K562 (cell line): ENCODE results near the gene TMIGD2. TPM values are rescaled to one million over a fixed set of nuclear protein-coding genes. Genes with fewer than 3 reads are reported as not detected.

Experiments used
- ATAC-seq: fragments of 200-7000 bp; cut with Tn5 transposase; 3 replicates; pipeline ENCODE4 v1.9.1; 2020; ENCODE audit warnings: moderate library complexity
- Bru-seq: library from RNA; stranded (reverse); fragments of 400-500 nt; gene quantifications from one replicate; lab custom pipeline; 2021; lab: Mats Ljungman, UMichigan
- BruChase-seq, 2 experiments: library from RNA; stranded (reverse); fragments of 400-500 nt; gene quantifications; one replicate each; lab custom pipeline; 2021; lab: Mats Ljungman, UMichigan
- BruUV-seq: library from RNA; stranded (reverse); fragments of 400-500 nt; replicated peaks from 2 replicates; lab custom pipeline; 2021; lab: Mats Ljungman, UMichigan
- CTCF ChIA-PET: fragments of 300-600 bp; formaldehyde crosslinking; extraction: SDS; loops from one replicate; lab custom pipeline; 2021; ENCODE audit warnings: low intra/inter-chr PET ratio; lab: Yijun Ruan, JAX
- POLR2A ChIA-PET: fragments of 300-600, 350-650 bp; sonication (Branson Sonifier 250); formaldehyde crosslinking; extraction: SDS; loops from one replicate; lab custom pipeline; 2021; ENCODE audit warnings: antibody characterized with exemption, inconsistent platforms; lab: Yijun Ruan, JAX
- DNase-seq, 4 experiments: peaks; one replicate each; pipeline versions ENCODE4 v3.0.0 to v3.0.0-alpha.2; 2011 to 2018; ENCODE audit warnings: low spot score in 3 of 4, mixed read lengths in 3 of 4; ENCODE audit errors: extremely low read depth in 1 of 4
- FAIRE-seq: peaks from 2 replicates; lab custom pipeline; 2011; peaks lifted over from hg19 to GRCh38; lab: Jason Lieb, UNC
- H2AFZ ChIP-seq: 2 replicates; pipeline ENCODE4 v1.6.0; 2011; ENCODE audit warnings: low read depth, low read length, control low read depth, inconsistent platforms
- H3K27ac ChIP-seq: fragments of 200-600 bp; 3 replicates; pipeline ENCODE4 v1.8.0; 2011; ENCODE audit warnings: low read depth, mild to moderate bottlenecking, control low read depth, inconsistent platforms, low read length, moderate library complexity, mixed read lengths; ENCODE audit errors: extremely low read depth
- H3K27me3 ChIP-seq, 2 experiments: fragments of 300-600 bp in 1 of 2; 2 replicates in 1 of 2; 3 replicates in 1 of 2; pipeline versions ENCODE4 v1.6.0 to v1.8.0; 2011; ENCODE audit warnings: inconsistent platforms in 2 of 2, low read length in 2 of 2, mild to moderate bottlenecking in 1 of 2, mixed read lengths in 1 of 2, moderate library complexity in 1 of 2; ENCODE audit not compliant: control insufficient read depth in 2 of 2, insufficient read depth in 2 of 2
- H3K36me3 ChIP-seq: fragments of 300-600 bp; 3 replicates; pipeline ENCODE4 v1.8.0; 2011; ENCODE audit warnings: mild to moderate bottlenecking, low read length, inconsistent platforms; ENCODE audit not compliant: control insufficient read depth, insufficient read depth
- H3K4me1 ChIP-seq, 2 experiments: fragments of 200-600 bp in 1 of 2; replicated peaks in 1 of 2; 2 replicates in 1 of 2; 3 replicates in 1 of 2; pipeline versions ENCODE4 v1.5.1 to v1.8.0; 2011; ENCODE audit warnings: inconsistent platforms in 2 of 2, low read length in 2 of 2, mild to moderate bottlenecking in 1 of 2, mixed read lengths in 1 of 2, moderate library complexity in 1 of 2; ENCODE audit not compliant: control insufficient read depth in 2 of 2, insufficient read depth in 2 of 2
- H3K4me2 ChIP-seq: 2 replicates; pipeline ENCODE4 v1.6.1; 2011; ENCODE audit warnings: low read length, control low read depth, inconsistent platforms, mixed read lengths; ENCODE audit not compliant: insufficient read depth
- H3K4me3 ChIP-seq: fragments of 200-600 bp; sonication (generic), shearing (Covaris generic); 2 replicates; pipeline ENCODE4 v1.5.1; 2016; ENCODE audit warnings: control low read depth, inconsistent platforms
- H3K79me2 ChIP-seq: fragments of 200-600 bp; 3 replicates; pipeline ENCODE4 v1.8.0; 2011; ENCODE audit warnings: low read length, inconsistent platforms; ENCODE audit not compliant: control insufficient read depth, insufficient read depth
- H3K9ac ChIP-seq, 2 experiments: 2 replicates each; pipeline versions ENCODE4 v1.6.0 to v1.6.1; 2011; ENCODE audit warnings: low read depth in 2 of 2, low read length in 2 of 2, control low read depth in 1 of 2, inconsistent platforms in 1 of 2, mild to moderate bottlenecking in 1 of 2, mixed read lengths in 1 of 2; ENCODE audit not compliant: insufficient read depth in 1 of 2
- H3K9me1 ChIP-seq: one replicate; pipeline ENCODE4 v1.6.0; 2011; ENCODE audit warnings: inconsistent platforms, mild to moderate bottlenecking, low read length, moderate library complexity; ENCODE audit not compliant: control insufficient read depth, insufficient read depth
- H3K9me3 ChIP-seq: replicated peaks from 2 replicates; pipeline ENCODE4 v1.5.1; 2011; ENCODE audit warnings: low read depth, low read length, inconsistent platforms; ENCODE audit not compliant: control insufficient read depth, insufficient read depth
- H4K20me1 ChIP-seq: replicated peaks from 2 replicates; pipeline ENCODE4 v1.6.1; 2011; ENCODE audit warnings: low read length, inconsistent platforms, mixed read lengths; ENCODE audit not compliant: control insufficient read depth, insufficient read depth
- BCOR ChIP-seq: fragments of 450-650 bp; IDR thresholded peaks from 2 replicates; pipeline ENCODE4 v1.6.1; 2016
- WGBS: fragments of 100-300 bp; shearing (Covaris generic); methylation state at CpG from one replicate; pipeline ENCODE4 v1.1.6; 2016; ENCODE audit warnings: low coverage, mixed read lengths; ENCODE audit not compliant: insufficient coverage; ENCODE audit errors: missing lambda C conversion rate; 5-methylcytosine and 5-hydroxymethylcytosine counted together
- in situ Hi-C: fragments of 300-500 bp; cut with MboI; formaldehyde crosslinking; loops from 4 replicates; pipeline ENCODE4 v1.15.0; 2018; ENCODE audit warnings: inconsistent platforms, mixed read lengths
- intact Hi-C: fragments of 100-400 bp; cut with micrococcal nuclease; formaldehyde crosslinking; loops from 2 replicates; pipeline ENCODE4 v1.14.2; 2022
- long read RNA-seq, 3 experiments: library from polyadenylated mRNA in 2 of 3; library from RNA in 1 of 3; unstranded in 2 of 3; stranded (forward) in 1 of 3; transcript quantifications; one replicate each; pipeline ENCODE4 v2.0.0, GENCODE V29; 2019 to 2022
- polyA minus RNA-seq, 3 experiments: library from RNA; depleted of rRNA, polyadenylated mRNA; stranded (reverse); fragments of >200 nt; gene quantifications; 2 replicates each; pipeline ENCODE4 v1.2.3, GENCODE V29; 2011
- polyA plus RNA-seq, 8 experiments: library from polyadenylated mRNA; depleted of rRNA in 4 of 8; stranded (reverse) in 5 of 8; unstranded in 3 of 8; fragments of >200 nt; fragmentation: Nextera tagmentation in 2 of 8; fragmentation: Illumina TruSeq in 1 of 8; extraction: Ambion mirVana in 2 of 8; extraction: Trizol in 1 of 8; gene quantifications; 2 replicates each; pipeline versions ENCODE4 v1.2.1 to v1.2.3, GENCODE V29; 2011 to 2014; ENCODE audit warnings: inconsistent platforms in 1 of 8, missing spikeins in 1 of 8
- total RNA-seq, 7 experiments: library from RNA; depleted of rRNA in 6 of 7; stranded (reverse); fragments of >200 nt in 6 of 7; fragmentation: Illumina TruSeq in 2 of 7; extraction: Trizol in 2 of 7; gene quantifications; 2 replicates each; pipeline versions ENCODE4 v1.2.1 to v1.2.3, GENCODE V29; 2011 to 2021; ENCODE audit warnings: low replicate concordance in 1 of 7
- TF ChIP-seq, protein P1 (sequence below): sonication (generic); formaldehyde crosslinking; IDR thresholded peaks from 2 replicates; pipeline ENCODE4 v1.8.1; 2022; ENCODE audit warnings: missing genetic modification reagents

TMIGD2 gene, protein sequence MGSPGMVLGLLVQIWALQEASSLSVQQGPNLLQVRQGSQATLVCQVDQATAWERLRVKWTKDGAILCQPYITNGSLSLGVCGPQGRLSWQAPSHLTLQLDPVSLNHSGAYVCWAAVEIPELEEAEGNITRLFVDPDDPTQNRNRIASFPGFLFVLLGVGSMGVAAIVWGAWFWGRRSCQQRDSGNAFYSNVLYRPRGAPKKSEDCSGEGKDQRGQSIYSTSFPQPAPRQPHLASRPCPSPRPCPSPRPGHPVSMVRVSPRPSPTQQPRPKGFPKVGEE
- not detected in 2 replicates for total RNA-seq (2011; cell fraction: chromatin; rRNA removed; ENCODE audit: low replicate concordance)
- not detected in 2 replicates for total RNA-seq (2011; cell fraction: nucleolus; rRNA removed)
- total RNA-seq (2011; cell fraction: nucleoplasm; rRNA removed), result not detected in 2 replicates
- not detected in 2 replicates for total RNA-seq (2014; rRNA removed)
- total RNA-seq (2014; rRNA removed; fragmentation: Illumina TruSeq; extraction: Trizol), result not detected in 2 replicates
- total RNA-seq (2015; rRNA removed; fragmentation: Illumina TruSeq; extraction: Trizol), result not detected in 2 replicates
- total RNA-seq (2021), result not detected in 2 replicates
- polyA plus RNA-seq (2011; rRNA removed), result not detected in 2 replicates
- 0.06 TPM in 1 of 2 replicates, not detected in the other for polyA plus RNA-seq (2011; cell fraction: cytosol; rRNA removed)
- not detected in 2 replicates for polyA plus RNA-seq (2011; cell fraction: nucleus; rRNA removed)
- 0.10 and 0.18 TPM in 2 replicates for polyA plus RNA-seq (2012)
- not detected in 2 replicates for polyA plus RNA-seq (2014; fragmentation: Illumina TruSeq; extraction: Trizol)
- polyA plus RNA-seq (2014; fragmentation: Nextera tagmentation; extraction: Ambion mirVana), result not detected
- polyA plus RNA-seq (2014; rRNA removed), result not detected in 2 replicates
- not detected in 2 replicates for polyA minus RNA-seq (2011; rRNA and poly(A)+ RNA removed)
- not detected in 2 replicates for polyA minus RNA-seq (2011; cell fraction: cytosol; rRNA and poly(A)+ RNA removed)
- not detected in 2 replicates for polyA minus RNA-seq (2011; cell fraction: nucleus; rRNA and poly(A)+ RNA removed)
- Bru-seq, nascent RNA, result not detected
- BruChase-seq, experiment 1, labeled RNA remaining after a 2-hour chase, result not detected
- BruChase-seq, experiment 2, labeled RNA remaining after a 6-hour chase, result percentile 9 among the genes with signal in this experiment
- long read RNA-seq, experiment 1, result 0 reads
- long read RNA-seq, experiment 2, result 0 reads
- long read RNA-seq, experiment 3, result 0 reads

DNA sequence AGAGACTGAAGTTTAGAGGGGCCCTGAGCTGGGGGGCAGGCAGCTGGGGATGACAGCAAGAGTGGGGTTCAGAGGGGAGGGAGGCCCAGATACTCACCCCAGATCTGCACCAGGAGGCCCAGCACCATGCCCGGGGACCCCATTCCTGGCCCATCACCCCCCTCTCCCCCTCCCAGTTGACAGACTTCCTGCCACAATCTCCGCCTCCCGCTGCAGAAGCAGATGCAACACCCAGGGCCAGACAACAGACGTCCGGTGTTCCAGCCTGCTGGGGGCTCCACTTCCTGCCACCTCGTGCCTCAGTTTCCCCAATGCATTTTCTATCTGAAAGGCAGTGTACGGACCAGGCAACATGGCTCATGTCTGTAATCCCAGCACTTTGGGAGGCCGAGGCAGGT, at the start of gene TMIGD2:
Gene TMIGD2 (minus strand): TSS at position 147 of the 398 bp plus-strand sequence. CDS start 4 bp downstream, at position 143.
- ATAC-seq (no peak), FAIRE-seq (no peak), DNase-seq (no peak)
- ChIA-PET POLR2A (interaction anchor here (0.8 to 1.7 kb wide), 3 partner anchors 9 to 15 kb away, joined by 3 to 4 read pairs (median 3); no protein-coding TSS in a partner anchor), CTCF (no interaction called here)
- H3K9me3 ChIP-seq, result no peaks in the 10 kb centered on the region
- intact Hi-C loops (no loop called here), in situ Hi-C loops (no loop called here)
- no peaks in the 10 kb centered on the region for H3K36me3 ChIP-seq
- H3K27ac ChIP-seq, result no peak within 1 kb of the TSS
- peaks cover 7 to 28% of the 10 kb centered on the region in 2 experiments; a peak in 4 of 5 replicates for H3K4me1 ChIP-seq
- no TSS peak for BruUV-seq
- no peaks in the 10 kb centered on the region for H3K9me1 ChIP-seq
- no peak within 1 kb of the TSS for H3K4me3 ChIP-seq
- TF ChIP-seq BCOR, result peak; percentile 24; the same call in 1 of the 2 replicates
- TF ChIP-seq, protein P1, sequence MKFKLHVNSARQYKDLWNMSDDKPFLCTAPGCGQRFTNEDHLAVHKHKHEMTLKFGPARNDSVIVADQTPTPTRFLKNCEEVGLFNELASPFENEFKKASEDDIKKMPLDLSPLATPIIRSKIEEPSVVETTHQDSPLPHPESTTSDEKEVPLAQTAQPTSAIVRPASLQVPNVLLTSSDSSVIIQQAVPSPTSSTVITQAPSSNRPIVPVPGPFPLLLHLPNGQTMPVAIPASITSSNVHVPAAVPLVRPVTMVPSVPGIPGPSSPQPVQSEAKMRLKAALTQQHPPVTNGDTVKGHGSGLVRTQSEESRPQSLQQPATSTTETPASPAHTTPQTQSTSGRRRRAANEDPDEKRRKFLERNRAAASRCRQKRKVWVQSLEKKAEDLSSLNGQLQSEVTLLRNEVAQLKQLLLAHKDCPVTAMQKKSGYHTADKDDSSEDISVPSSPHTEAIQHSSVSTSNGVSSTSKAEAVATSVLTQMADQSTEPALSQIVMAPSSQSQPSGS (CRISPR knock-in tag), result no peak
- H2AFZ ChIP-seq, result peak within 1 kb of the TSS; percentile 37
- H3K4me2 ChIP-seq, result no peak within 1 kb of the TSS
- peaks cover 0 to 5% of the 10 kb centered on the region in 2 experiments; a peak in 1 of 5 replicates for H3K27me3 ChIP-seq
- H4K20me1 ChIP-seq, result no peaks in the 10 kb centered on the region
- no peaks in the 10 kb centered on the region for H3K79me2 ChIP-seq
- 32% methylated on average over 5 of the region's 8 CpGs for WGBS
- no peak within 1 kb of the TSS; a peak in 1 of 4 replicates for H3K9ac ChIP-seq
